Measurements from ENCODE around the gene TNK2.

TNK2 gene

DNA sequence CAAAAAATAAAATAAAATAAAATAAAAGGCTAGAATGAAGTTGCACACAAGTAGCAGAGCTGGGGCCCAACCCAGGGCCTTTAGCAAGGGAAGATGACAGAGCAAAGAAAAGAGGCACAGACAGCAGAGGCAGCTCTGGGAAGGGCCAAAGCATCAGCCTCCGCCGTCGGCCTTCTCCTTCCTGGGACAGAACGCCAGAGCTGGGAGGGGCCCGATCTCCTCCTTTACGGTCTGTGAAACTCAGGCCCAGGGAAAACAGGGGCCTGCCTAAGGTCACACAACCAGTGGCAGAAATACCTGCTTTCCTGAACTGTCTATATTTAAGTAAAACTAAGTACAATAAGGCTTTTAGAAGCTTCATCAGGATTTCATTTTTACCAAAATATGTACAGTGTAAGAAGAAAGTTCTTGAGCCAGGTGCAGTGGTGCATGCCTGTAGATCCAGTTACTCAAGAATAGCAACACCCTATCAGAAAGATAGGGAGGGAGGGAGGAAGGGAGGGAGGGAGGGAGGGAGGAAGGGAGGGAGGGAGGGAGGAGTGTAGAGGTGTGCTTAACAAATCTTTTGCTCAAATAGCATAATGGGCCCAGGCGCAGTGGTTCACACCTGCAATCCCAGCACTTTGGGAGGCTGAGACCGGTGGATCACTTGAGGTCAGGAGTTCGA is 53.6 kb downstream of the TNK2 start:
- in situ Hi-C loops (cut with HindIII; ENCODE audit: low sequenced_read_pairs) = no loop called here

DNA sequence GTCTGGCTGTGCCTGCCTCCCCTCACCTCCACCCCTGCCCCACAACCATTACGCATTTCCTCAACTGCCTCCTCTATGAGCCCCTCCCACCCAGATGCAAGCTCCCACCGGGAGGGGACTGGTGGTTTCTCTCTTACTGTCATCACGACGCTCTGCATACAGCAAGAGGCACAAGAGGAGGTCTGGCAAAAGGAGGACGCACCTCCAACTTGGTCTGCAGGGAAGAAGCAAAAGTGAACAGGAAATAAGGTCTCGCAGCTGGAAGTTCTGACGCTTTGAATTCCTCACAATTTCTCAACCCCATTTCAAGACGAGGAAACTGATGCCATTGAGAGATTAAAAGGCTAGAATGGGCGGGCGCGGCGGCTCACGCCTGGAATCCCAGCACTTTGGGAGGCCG is 54.4 kb downstream of the TNK2 start:
- in situ Hi-C loops (cut with HindIII; ENCODE audit: low sequenced_read_pairs) = no loop called here

GRCh38 chr3:195853036-195853435 is 55.3 kb downstream of the TNK2 start:
- in situ Hi-C loops (cut with HindIII; ENCODE audit: low sequenced_read_pairs) = no loop called here

GRCh38 chr3:195850857-195851543 is 57.4 kb downstream of the TNK2 start:
- in situ Hi-C loops (cut with HindIII; ENCODE audit: low sequenced_read_pairs) = no loop called here

- in situ Hi-C loops (cut with HindIII; ENCODE audit: low sequenced_read_pairs) = no loop called here
Observed at GRCh38 chr3:195849322-195850074, 58.9 kb downstream of the TNK2 start.

- in situ Hi-C loops (cut with HindIII; ENCODE audit: low sequenced_read_pairs) = no loop called here
Observed at GRCh38 chr3:195847055-195847950, 61.0 kb downstream of the TNK2 start.

- in situ Hi-C loops (cut with HindIII; ENCODE audit: low sequenced_read_pairs) = no loop called here
Observed at GRCh38 chr3:195845483-195845882, 62.9 kb downstream of the TNK2 start.

DNA sequence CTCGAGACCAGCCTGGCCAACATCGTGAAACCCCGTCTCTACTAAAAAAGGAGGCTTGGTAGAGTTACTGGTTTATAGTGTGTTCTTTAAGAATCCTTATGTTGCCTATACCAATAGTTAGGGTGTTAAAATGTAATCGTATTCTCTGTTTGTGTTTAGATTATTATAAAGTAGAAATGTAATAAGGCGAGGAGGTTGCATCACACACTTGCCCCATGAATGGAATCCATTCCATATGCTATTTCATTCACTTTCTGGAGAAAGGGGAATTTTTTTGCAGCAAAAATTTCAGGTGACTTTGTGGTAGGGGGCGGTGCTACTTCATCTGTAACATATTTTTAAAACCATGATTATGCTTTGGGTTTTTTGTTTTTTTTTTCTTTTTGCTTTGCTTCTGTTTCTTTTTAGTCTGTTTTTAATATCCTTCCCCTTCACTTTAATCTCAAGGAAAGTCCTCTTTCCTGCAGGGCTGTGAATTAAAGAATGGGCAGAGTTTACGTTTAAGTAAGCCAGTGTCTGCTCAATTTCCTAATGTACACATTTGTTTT is 63.6 kb downstream of the TNK2 start:
- in situ Hi-C loops (cut with HindIII; ENCODE audit: low sequenced_read_pairs) = no loop called here

DNA sequence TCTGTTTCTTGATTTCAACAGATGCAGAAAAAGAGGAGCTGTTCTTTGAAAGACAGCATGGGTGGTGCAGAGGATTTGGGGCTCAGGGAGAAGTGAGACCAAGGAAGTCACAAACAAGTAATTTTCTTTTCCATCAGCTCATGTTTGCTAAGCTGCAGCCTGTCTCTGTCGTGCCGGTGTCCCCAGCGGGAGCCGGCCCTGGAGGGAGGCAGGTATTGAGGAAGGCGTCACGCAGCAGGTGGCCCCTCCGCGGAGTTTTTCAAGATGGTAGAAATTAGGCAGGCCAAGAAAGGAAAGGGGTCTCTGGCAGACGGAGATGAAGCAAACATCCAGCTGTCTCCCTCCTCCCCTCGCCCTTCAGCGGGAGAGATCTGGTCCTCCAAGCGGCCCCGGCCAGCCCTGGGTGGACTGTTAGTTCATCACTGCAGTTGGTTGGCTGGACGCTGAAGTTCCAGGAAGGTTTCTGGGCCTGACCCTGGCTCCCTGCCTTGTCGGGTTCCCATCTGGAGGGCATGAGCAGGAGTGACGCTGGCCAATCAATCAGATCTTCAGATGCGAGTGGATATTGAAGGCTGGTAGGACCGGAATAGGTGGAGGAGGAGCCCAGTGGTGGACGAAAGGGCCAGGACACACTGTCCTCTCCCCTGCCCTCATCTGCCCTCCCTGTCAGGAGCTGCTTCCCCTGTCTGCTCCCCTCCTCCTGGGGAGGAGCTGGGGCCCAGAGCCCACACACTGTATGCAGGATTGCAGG is 68.9 kb downstream of the TNK2 start:
- in situ Hi-C loops (cut with HindIII; ENCODE audit: low sequenced_read_pairs) = no loop called here

- in situ Hi-C loops (cut with HindIII; ENCODE audit: low sequenced_read_pairs) = no loop called here
Observed at GRCh38 chr3:195838714-195839113, 69.6 kb downstream of the TNK2 start.

DNA sequence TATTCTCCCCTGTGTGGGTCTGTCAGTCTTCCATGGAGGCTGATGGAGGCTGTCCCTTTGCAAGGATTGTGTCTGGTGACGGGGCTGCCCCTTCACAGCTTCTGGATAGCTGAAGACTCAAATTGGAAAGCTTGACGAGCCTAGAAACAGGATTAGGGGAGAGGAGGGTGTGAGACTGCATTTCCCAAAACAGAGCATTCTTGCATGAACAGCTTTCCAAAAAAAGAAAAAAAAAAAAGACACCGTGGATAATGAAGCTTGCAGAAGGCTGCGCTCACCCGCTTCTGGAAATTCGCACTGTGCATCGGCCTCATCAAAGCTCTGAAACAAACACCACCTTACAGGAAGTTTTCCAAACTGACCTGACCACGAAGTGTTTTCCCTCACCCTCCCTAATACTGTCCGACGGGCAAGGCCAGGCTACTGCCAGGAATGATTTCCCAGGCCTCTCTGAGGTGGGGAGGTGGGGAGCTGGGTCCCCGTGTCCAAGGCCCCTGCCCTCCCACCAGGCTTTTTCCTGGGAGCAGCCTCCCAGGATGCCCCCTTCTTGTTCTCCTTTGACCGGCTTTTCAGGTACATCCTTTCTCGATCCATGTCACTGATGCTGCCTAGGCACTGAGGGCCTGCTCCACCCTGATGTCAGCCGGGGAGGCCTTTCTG is 71.7 kb downstream of the TNK2 start:
- in situ Hi-C loops (cut with HindIII; ENCODE audit: low sequenced_read_pairs) = no loop called here

DNA sequence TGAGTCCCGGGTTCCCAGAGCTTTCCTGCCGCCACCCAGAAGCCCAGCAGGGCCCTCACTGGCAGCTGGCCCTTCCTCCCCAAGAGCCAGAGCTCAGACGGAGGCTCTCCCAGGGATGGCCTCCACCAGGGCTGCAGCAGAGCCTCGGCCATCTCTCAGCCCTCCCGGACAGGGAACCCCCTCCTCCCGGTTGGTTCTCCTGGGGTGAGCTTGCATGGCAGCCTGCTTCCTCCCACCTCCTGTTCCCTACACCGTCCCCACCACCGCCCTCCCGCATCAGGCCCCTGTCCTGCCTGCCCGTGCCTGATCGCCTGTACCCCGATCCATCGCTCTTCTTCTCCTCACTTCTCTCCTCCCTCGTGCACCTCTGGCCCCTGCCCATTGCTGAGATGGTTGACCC is 72.6 kb downstream of the TNK2 start:
- in situ Hi-C loops (cut with HindIII; ENCODE audit: low sequenced_read_pairs) = no loop called here

DNA sequence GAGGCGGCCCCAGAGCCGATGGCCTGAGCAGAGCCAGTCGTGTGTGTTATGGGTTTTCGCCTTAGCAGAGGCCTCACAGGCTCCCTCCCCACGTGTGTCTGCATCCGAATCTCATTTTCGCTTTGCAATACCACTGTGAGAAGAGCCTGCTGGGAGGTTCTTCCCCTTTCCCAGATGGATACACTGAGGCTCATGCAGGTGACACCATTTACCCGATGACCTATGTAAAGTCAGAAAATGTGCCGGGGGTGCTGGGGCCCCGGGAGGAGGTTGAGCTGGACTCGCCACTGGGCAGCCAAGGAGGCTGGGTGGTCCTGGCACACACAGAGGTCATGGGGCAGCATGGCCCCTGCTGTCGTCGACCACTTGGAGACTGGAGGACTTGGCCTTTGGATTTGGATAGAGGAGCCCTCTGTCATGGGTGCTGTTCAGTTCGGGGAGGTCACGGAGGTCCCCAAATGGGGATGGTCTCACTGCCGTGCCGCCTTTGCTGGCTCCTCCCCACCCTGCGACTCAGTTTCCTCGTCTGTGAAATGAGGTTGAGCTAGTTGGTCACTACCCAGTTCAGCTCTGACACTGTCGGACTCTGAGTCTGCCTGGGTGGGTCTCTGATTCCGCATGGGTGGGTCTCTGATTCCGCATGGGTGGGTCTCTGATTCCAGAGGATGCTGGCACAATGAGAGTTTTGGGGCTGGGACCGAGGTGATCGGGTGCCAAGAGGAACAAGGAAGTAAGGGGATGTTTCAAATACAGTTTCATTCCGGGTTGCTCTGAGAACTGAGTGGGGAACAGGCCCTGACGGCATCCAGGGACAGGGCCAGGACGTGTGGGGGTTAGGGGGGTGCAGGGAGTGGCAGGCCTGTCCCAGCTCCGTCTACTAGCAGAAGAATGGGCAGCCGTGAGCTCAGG is 73.4 kb downstream of the TNK2 start:
- in situ Hi-C loops (cut with HindIII; ENCODE audit: low sequenced_read_pairs) = no loop called here

- in situ Hi-C loops (cut with HindIII; ENCODE audit: low sequenced_read_pairs) = no loop called here
Observed at GRCh38 chr3:195829897-195830254, 78.5 kb downstream of the TNK2 start.

- in situ Hi-C loops (cut with HindIII; ENCODE audit: low sequenced_read_pairs) = no loop called here
Observed at GRCh38 chr3:195828762-195829161, 79.6 kb downstream of the TNK2 start.

DNA sequence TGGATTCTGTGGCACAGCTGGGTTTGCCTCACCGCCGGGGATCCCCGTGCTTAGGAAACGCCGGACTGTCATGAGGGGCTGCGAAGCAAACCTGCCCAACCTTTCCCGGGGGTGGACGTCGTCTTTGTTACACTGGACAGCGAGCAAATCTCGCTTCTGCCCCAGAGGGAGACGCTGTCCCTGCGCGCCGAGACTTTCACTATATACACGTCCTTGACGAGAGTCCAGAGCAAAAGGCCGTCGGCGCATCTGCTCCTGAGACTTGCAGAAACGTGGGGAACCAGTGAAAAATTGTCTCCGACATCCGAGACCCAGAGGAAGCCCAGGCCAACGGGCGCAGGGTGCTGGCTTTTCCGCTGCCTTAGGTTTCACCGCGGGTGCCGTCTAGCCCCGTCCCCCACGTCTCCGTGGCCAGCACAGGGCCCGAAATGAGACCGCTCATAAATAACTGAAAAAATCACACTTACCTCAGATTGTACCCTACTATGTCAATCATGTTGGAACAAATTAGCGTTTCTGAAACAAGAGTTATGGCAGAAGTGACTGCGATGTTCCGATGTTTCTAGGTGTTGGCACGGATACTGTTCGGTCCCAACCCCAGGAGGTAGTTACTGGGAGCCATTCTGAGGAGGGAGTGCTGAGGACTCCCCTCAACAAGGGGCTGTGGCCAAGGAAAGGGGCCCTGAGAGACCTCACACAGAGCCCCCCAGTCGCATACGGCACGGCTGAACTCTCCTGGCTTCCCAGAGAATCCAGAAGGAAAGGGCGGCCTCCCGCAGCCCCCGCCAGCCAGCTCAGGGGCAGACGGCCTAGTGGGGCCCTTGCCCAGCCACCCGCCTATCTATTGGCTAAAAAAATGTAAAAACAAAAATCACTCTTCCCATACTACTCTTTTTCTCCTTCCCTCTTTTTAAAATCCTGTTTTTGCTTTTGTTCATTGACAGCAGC is 82.2 kb downstream of the TNK2 start:
- in situ Hi-C loops (cut with HindIII; ENCODE audit: low sequenced_read_pairs) = no loop called here

GRCh38 chr3:195825191-195825588 is 83.2 kb downstream of the TNK2 start:
- in situ Hi-C loops (cut with HindIII; ENCODE audit: low sequenced_read_pairs) = no loop called here

Data from endothelial cell of hepatic sinusoid (primary cell).